ENCODE data around the gene HDDC3. TPM values are rescaled to one million over a fixed set of nuclear protein-coding genes. Genes with fewer than 3 reads are reported as not detected.

The HDDC3 gene
- total RNA-seq, 1 donor from 2014 or later = 10.5 TPM

- no peak overlapping the region for H3K9ac ChIP-seq (ENCODE audit: low read length)
- Mint-ChIP-seq H3K27me3 (ENCODE audit: low read depth, unreplicated experiment) (peaks cover 2% of the 10 kb centered on the region), H3K4me1 (ENCODE audit: low read depth, unreplicated experiment) (no peaks in the 10 kb centered on the region), H3K27ac (ENCODE audit: unreplicated experiment) (no peak overlapping the region), H3K36me3 (ENCODE audit: low read depth, unreplicated experiment) (peaks cover 8% of the 10 kb centered on the region), H3K4me3 (ENCODE audit: unreplicated experiment) (no peak overlapping the region), H3K9me3 (ENCODE audit: unreplicated experiment) (no peaks in the 10 kb centered on the region)
- H3K4me1 ChIP-seq (ENCODE audit: insufficient read depth, low read length) = no peaks in the 10 kb centered on the region
- no peaks in the 10 kb centered on the region for H3K9me3 ChIP-seq (ENCODE audit: insufficient read depth, low read depth, low read length)
- H3K27ac ChIP-seq (ENCODE audit: low read depth, low read length) = no peak overlapping the region
- no peak overlapping the region for H3K4me2 ChIP-seq (ENCODE audit: low read length)
- H3K4me3 ChIP-seq (ENCODE audit: insufficient read depth, low read depth, low read length) = no peak overlapping the region
- FAIRE-seq = no peak
- no peaks in the 10 kb centered on the region for H4K20me1 ChIP-seq (ENCODE audit: insufficient read depth, low read length)
- no peak for DNase-seq (ENCODE audit: low read depth)
- H3K36me3 ChIP-seq (ENCODE audit: insufficient read depth, low read length) = no peaks in the 10 kb centered on the region
- H3K79me2 ChIP-seq (ENCODE audit: insufficient read depth, low read length) = no peaks in the 10 kb centered on the region
- H2AFZ ChIP-seq (ENCODE audit: low read depth, low read length) = no peak overlapping the region
- H3K27me3 ChIP-seq (ENCODE audit: insufficient read depth, low read length) = no peaks in the 10 kb centered on the region
- TF ChIP-seq CTCF (IDR thresholded peaks at IDR 0.05; ENCODE audit: insufficient read depth, low read depth, low read length) = no peak
- TF ChIP-seq EZH2 (IDR thresholded peaks at IDR 0.05; ENCODE audit: insufficient read depth, low read length) = no peak
Measured at GRCh38 chr15:90892023-90892422, 40.3 kb downstream of the HDDC3 start.

GRCh38 chr15:90891346-90891949 is 40.9 kb downstream of the HDDC3 start:
- Mint-ChIP-seq H3K4me3 (ENCODE audit: unreplicated experiment) (no peak overlapping the region), H3K36me3 (ENCODE audit: low read depth, unreplicated experiment) (peaks cover 8% of the 10 kb centered on the region), H3K9me3 (ENCODE audit: unreplicated experiment) (no peaks in the 10 kb centered on the region), H3K27me3 (ENCODE audit: low read depth, unreplicated experiment) (peaks cover 2% of the 10 kb centered on the region), H3K4me1 (ENCODE audit: low read depth, unreplicated experiment) (no peaks in the 10 kb centered on the region), H3K27ac (ENCODE audit: unreplicated experiment) (no peak overlapping the region)
- H3K4me3 ChIP-seq (ENCODE audit: insufficient read depth, low read depth, low read length) = no peak overlapping the region
- H2AFZ ChIP-seq (ENCODE audit: low read depth, low read length) = no peak overlapping the region
- FAIRE-seq = no peak
- no peak overlapping the region for H3K9ac ChIP-seq (ENCODE audit: low read length)
- H3K9me3 ChIP-seq (ENCODE audit: insufficient read depth, low read depth, low read length) = no peaks in the 10 kb centered on the region
- H3K4me1 ChIP-seq (ENCODE audit: insufficient read depth, low read length) = no peaks in the 10 kb centered on the region
- H3K27ac ChIP-seq (ENCODE audit: low read depth, low read length) = no peak overlapping the region
- H3K79me2 ChIP-seq (ENCODE audit: insufficient read depth, low read length) = no peaks in the 10 kb centered on the region
- no peaks in the 10 kb centered on the region for H3K36me3 ChIP-seq (ENCODE audit: insufficient read depth, low read length)
- no peak for DNase-seq (ENCODE audit: low read depth)
- H3K27me3 ChIP-seq (ENCODE audit: insufficient read depth, low read length) = no peaks in the 10 kb centered on the region
- H4K20me1 ChIP-seq (ENCODE audit: insufficient read depth, low read length) = no peaks in the 10 kb centered on the region
- TF ChIP-seq EZH2 (IDR thresholded peaks at IDR 0.05; ENCODE audit: insufficient read depth, low read length) (no peak), CTCF (IDR thresholded peaks at IDR 0.05; ENCODE audit: insufficient read depth, low read depth, low read length) (no peak)
- H3K4me2 ChIP-seq (ENCODE audit: low read length) = no peak overlapping the region

GRCh38 chr15:90890839-90891238 is 41.5 kb downstream of the HDDC3 start:
- Histone ChIP-seq H3K4me1 (ENCODE audit: insufficient read depth, low read length) (peaks cover 2% of the 10 kb centered on the region), H3K27me3 (ENCODE audit: insufficient read depth, low read length) (no peaks in the 10 kb centered on the region), H3K4me2 (ENCODE audit: low read length) (no peak overlapping the region), H3K36me3 (ENCODE audit: insufficient read depth, low read length) (no peaks in the 10 kb centered on the region), H3K4me3 (ENCODE audit: insufficient read depth, low read depth, low read length) (no peak overlapping the region), H3K9ac (ENCODE audit: low read length) (no peak overlapping the region), H4K20me1 (ENCODE audit: insufficient read depth, low read length) (no peaks in the 10 kb centered on the region), H3K79me2 (ENCODE audit: insufficient read depth, low read length) (no peaks in the 10 kb centered on the region), H2AFZ (ENCODE audit: low read depth, low read length) (no peak overlapping the region), H3K27ac (ENCODE audit: low read depth, low read length) (no peak overlapping the region), H3K9me3 (ENCODE audit: insufficient read depth, low read depth, low read length) (no peaks in the 10 kb centered on the region)
- H3K9me3 Mint-ChIP-seq (ENCODE audit: unreplicated experiment) = no peaks in the 10 kb centered on the region
- no peak overlapping the region for H3K4me3 Mint-ChIP-seq (ENCODE audit: unreplicated experiment)
- H3K27ac Mint-ChIP-seq (ENCODE audit: unreplicated experiment) = no peak overlapping the region
- H3K36me3 Mint-ChIP-seq (ENCODE audit: low read depth, unreplicated experiment) = peaks cover 6% of the 10 kb centered on the region
- FAIRE-seq (no peak), DNase-seq (ENCODE audit: low read depth) (no peak)
- TF ChIP-seq CTCF (IDR thresholded peaks at IDR 0.05; ENCODE audit: insufficient read depth, low read depth, low read length) = no peak
- TF ChIP-seq EZH2 (IDR thresholded peaks at IDR 0.05; ENCODE audit: insufficient read depth, low read length) = no peak
- H3K27me3 Mint-ChIP-seq (ENCODE audit: low read depth, unreplicated experiment) = peaks cover 2% of the 10 kb centered on the region
- no peaks in the 10 kb centered on the region for H3K4me1 Mint-ChIP-seq (ENCODE audit: low read depth, unreplicated experiment)
